Astrocyte of the cerebellum (primary cell): ENCODE measurements around the gene FAM184B.

Experiments
- DNase-seq: peaks from one replicate; pipeline ENCODE4 v3.0.0-alpha.2; 2011; ENCODE audit warnings: low read depth
- H3K4me3 ChIP-seq: 2 replicates; pipeline ENCODE4 v1.5.1; 2011; ENCODE audit warnings: mild to moderate bottlenecking, low read depth, low read length, moderate library complexity
- in situ Hi-C: cut with HindIII; loops from 2 replicates; pipeline ENCODE4 v1.10.0; 2017; ENCODE audit warnings: low sequenced_read_pairs
- TF ChIP-seq, protein P1 (sequence below): IDR thresholded peaks from 2 replicates; pipeline ENCODE4 v1.5.1; 2012; ENCODE audit warnings: low read length, low read depth, moderate library complexity, mild to moderate bottlenecking; ENCODE audit errors: missing control alignments

The FAM184B gene

DNA sequence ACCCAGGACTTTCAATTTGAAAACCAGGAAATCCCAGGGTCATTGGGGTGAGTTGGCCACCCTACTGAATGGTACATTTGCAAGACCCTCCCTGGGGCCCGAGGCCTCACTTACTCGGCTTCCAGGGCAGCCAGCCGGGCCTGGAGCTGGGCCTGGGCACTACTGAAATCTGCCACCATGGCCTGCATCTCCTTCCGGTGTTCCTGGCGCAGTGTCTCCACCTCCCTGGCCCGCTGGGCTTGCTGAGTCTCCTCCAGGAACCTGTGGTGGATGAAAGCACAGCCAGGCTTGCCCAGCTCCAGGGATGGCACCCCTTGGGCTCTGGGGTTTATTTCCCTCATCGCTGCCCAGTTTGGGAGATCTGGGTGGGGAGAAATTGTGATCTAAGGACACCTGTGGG lies 142.3 kb downstream of the FAM184B start:
- DNase-seq = no peak
- no peak overlapping the region for H3K4me3 ChIP-seq
- TF ChIP-seq, protein P1, sequence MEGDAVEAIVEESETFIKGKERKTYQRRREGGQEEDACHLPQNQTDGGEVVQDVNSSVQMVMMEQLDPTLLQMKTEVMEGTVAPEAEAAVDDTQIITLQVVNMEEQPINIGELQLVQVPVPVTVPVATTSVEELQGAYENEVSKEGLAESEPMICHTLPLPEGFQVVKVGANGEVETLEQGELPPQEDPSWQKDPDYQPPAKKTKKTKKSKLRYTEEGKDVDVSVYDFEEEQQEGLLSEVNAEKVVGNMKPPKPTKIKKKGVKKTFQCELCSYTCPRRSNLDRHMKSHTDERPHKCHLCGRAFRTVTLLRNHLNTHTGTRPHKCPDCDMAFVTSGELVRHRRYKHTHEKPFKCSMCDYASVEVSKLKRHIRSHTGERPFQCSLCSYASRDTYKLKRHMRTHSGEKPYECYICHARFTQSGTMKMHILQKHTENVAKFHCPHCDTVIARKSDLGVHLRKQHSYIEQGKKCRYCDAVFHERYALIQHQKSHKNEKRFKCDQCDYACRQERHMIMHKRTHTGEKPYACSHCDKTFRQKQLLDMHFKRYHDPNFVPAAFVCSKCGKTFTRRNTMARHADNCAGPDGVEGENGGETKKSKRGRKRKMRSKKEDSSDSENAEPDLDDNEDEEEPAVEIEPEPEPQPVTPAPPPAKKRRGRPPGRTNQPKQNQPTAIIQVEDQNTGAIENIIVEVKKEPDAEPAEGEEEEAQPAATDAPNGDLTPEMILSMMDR = no peak
- in situ Hi-C loops = no loop called here

DNA sequence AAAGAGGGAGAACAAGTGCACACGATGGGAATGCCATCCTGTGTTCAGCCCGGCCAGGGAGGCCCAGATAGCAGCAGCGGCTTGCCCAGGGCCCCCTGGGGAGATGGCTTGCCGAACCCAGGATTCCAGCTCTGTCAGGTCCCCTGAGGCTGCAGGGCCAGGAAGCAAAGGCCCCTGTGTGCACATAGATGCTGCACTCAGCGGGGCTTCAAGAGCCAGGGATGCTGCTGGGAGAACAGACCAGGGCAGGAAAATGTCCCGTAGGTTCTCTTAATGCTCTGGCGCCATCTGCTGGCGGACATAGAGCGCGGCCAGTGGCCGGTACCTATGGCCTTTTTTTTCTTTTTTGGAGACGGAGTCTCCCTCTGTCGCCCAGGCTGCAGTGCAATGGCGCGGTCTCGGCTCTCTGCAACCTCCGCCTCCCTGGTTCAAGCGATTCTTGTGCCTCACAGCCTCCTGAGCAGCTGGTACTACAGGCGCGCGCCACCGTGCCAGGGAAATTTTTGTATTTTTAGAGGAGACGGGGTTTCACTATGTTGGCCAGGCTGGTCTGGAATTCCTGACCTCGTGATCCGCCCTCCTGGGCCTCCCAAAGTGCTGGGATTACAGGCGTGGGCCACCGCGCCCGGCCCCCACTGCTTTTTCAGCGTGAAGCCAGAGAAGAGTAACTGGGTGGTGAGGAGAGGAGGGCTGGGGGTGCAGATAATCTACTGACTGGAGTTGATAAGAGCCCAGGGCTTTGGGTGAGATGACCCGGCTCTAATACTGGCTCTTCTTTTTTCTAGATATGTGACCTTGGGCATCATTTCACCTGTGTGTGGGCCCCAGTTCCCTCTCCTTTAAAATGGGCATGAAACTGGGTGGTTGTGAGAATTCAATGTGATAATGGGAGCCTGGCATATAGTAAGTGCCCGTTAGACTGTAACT lies 144.5 kb downstream of the FAM184B start:
- no peak overlapping the region for H3K4me3 ChIP-seq
- peak; percentile 48 for DNase-seq
- in situ Hi-C loops = no loop called here
- TF ChIP-seq, protein P1 = peak; percentile 90

DNA sequence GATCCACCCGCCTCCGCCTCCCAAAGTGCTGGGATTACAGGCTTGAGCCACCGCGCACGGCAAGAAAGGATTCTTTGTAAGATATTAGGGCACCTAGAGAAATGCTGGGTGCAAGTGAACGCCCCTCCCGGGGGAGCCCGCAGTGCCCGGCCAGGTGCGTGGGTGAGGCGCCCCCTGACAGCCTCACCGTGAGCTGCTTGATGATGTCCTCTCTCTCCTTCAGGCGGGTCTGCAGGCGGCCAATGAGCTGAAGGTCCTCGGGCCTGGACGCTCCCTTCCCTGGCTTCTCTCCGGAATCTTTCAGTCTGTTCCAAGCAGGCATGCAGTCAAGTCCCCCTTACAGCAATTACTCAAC lies 145.1 kb downstream of the FAM184B start:
- no peak overlapping the region for H3K4me3 ChIP-seq
- DNase-seq = no peak
- in situ Hi-C loops = no loop called here
- TF ChIP-seq, protein P1 = no peak

DNA sequence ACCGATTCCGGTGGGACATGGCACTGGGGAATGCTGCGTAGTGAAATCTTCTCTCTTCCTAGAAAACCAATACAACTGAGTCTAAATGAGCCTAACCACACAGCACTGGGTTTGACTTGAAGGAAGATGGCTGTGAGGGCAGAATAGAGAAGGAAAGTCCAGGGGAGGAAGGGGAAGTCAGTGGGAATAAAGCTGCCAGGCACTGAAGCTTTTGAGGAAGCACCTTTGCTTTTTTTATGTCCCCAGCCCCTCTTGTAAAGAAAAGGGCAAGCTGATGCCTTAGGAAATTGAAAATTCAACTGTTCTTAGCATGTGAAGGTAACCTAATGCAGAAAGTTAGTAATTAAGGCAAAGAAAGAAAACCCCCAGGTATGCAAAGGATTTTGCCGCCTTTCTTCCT lies 146.4 kb downstream of the FAM184B start:
- in situ Hi-C loops = no loop called here
- no peak for DNase-seq
- TF ChIP-seq, protein P1 = no peak
- no peak overlapping the region for H3K4me3 ChIP-seq

DNA sequence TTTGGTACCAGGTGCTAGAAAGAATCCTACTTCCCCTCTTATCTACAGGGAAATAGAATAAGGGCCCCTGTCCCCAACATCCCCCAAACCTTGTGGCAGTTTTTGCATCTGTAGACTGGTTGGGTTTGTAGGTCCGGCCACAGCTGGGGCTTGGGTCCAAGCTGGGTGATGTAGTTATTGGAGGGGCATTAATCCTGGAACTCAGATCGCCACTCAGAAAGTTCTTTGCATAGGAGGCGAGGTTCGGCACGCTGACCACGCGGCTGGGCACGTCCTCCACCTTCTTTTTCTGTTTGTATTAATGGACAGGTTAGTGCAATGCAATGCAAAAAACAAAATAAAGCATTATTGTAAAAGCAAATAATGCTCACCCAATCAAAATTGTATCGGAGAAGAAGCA lies 147.8 kb downstream of the FAM184B start:
- H3K4me3 ChIP-seq = no peak overlapping the region
- in situ Hi-C loops = no loop called here
- TF ChIP-seq, protein P1 = no peak

DNA sequence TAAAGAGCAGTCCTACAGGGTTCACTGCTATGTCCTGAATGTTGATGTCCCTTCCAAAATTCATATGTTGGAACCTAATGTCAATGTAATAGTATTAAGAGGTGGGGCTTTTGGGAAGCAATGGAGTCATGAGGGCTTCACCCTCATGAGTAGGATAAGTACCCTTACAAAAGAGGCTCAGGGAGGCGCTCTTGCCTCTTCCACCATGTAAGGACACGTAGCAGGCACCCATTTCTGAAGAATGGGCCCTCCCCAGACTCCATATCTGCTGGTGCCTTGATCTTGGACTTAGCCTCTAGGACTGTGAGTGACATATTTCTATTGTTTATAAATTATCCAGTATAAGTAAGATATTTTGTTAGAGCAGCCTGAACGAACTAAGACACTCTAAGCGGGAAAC lies 151.2 kb downstream of the FAM184B start:
- DNase-seq = no peak
- H3K4me3 ChIP-seq = no peak overlapping the region
- in situ Hi-C loops = no loop called here
- TF ChIP-seq, protein P1 = no peak

More for the DNA sequence above, 147.8 kb downstream of the FAM184B start:
- no peak for DNase-seq
